ENCODE data around the gene RASSF5. TPM values are rescaled to one million over a fixed set of nuclear protein-coding genes. Genes with fewer than 3 reads are reported as not detected.

The RASSF5 gene
- total RNA-seq, 2 experiments from 2014 or later, result 153 to 156 TPM

GRCh38 chr1:206535853-206536188 is 28.5 kb downstream of the RASSF5 start:
- H3K27ac Mint-ChIP-seq, result no peak overlapping the region
- no peak overlapping the region for H3K27ac ChIP-seq (ENCODE audit: low read depth in 1 of 2, low read length in 2 of 2)
- POLR2A ChIA-PET, result no interaction called here

GRCh38 chr1:206537141-206537540 is 29.8 kb downstream of the RASSF5 start:
- H3K4me1 Mint-ChIP-seq (ENCODE audit: low read depth), result no peaks in the 10 kb centered on the region
- intact Hi-C loops (cut with DNase I, micrococcal nuclease), result no loop called here
- no peaks in the 10 kb centered on the region for H3K27me3 ChIP-seq (ENCODE audit: control insufficient read depth in 1 of 2, insufficient read depth in 2 of 2, low read length in 2 of 2)

More at GRCh38 chr1:206535853-206536188, 28.5 kb downstream of the RASSF5 start:
- Mint-ChIP-seq H3K36me3 (ENCODE audit: low read depth) (no peaks in the 10 kb centered on the region), H3K27me3 (no peaks in the 10 kb centered on the region), H3K9me3 (no peaks in the 10 kb centered on the region), H3K4me1 (ENCODE audit: low read depth) (no peaks in the 10 kb centered on the region), H3K4me3 (no peak overlapping the region)
- Histone ChIP-seq H3K4me1 (ENCODE audit: insufficient read depth, low read length) (no peaks in the 10 kb centered on the region), H3K27me3 (ENCODE audit: control insufficient read depth in 1 of 2, insufficient read depth in 2 of 2, low read length in 2 of 2) (no peaks in the 10 kb centered on the region), H3K4me3 (ENCODE audit: low read length) (no peak overlapping the region), H3K36me3 (ENCODE audit: insufficient read depth, low read length) (no peaks in the 10 kb centered on the region), H3K9me3 (ENCODE audit: control insufficient read depth in 1 of 2, insufficient read depth in 1 of 2, low read length in 2 of 2) (no peaks in the 10 kb centered on the region)
- CTCF ChIA-PET, result no interaction called here
- no peak for DNase-seq
- intact Hi-C loops (cut with DNase I, micrococcal nuclease), result no loop called here
- ATAC-seq (ENCODE audit: poor library complexity), result no peak
- TF ChIP-seq, protein P1, sequence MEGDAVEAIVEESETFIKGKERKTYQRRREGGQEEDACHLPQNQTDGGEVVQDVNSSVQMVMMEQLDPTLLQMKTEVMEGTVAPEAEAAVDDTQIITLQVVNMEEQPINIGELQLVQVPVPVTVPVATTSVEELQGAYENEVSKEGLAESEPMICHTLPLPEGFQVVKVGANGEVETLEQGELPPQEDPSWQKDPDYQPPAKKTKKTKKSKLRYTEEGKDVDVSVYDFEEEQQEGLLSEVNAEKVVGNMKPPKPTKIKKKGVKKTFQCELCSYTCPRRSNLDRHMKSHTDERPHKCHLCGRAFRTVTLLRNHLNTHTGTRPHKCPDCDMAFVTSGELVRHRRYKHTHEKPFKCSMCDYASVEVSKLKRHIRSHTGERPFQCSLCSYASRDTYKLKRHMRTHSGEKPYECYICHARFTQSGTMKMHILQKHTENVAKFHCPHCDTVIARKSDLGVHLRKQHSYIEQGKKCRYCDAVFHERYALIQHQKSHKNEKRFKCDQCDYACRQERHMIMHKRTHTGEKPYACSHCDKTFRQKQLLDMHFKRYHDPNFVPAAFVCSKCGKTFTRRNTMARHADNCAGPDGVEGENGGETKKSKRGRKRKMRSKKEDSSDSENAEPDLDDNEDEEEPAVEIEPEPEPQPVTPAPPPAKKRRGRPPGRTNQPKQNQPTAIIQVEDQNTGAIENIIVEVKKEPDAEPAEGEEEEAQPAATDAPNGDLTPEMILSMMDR (IDR thresholded peaks at IDR 0.05), result no peak

GRCh38 chr1:206538086-206538770 is 30.9 kb downstream of the RASSF5 start:
- Histone ChIP-seq H3K27ac (ENCODE audit: low read depth in 1 of 2, low read length in 2 of 2) (no peak overlapping the region), H3K4me1 (ENCODE audit: insufficient read depth, low read length) (no peaks in the 10 kb centered on the region), H3K9me3 (ENCODE audit: control insufficient read depth in 1 of 2, insufficient read depth in 1 of 2, low read length in 2 of 2) (no peaks in the 10 kb centered on the region), H3K36me3 (ENCODE audit: insufficient read depth, low read length) (no peaks in the 10 kb centered on the region), H3K27me3 (ENCODE audit: control insufficient read depth in 1 of 2, insufficient read depth in 2 of 2, low read length in 2 of 2) (no peaks in the 10 kb centered on the region), H3K4me3 (ENCODE audit: low read length) (no peak overlapping the region)
- no peak for DNase-seq
- intact Hi-C loops (cut with DNase I, micrococcal nuclease), result no loop called here
- ChIA-PET POLR2A (no interaction called here), CTCF (no interaction called here)
- TF ChIP-seq, protein P1 (IDR thresholded peaks at IDR 0.05), result no peak
- no peak for ATAC-seq (ENCODE audit: poor library complexity)
- Mint-ChIP-seq H3K27ac (no peak overlapping the region), H3K27me3 (no peaks in the 10 kb centered on the region), H3K4me1 (ENCODE audit: low read depth) (no peaks in the 10 kb centered on the region), H3K4me3 (no peak overlapping the region), H3K9me3 (no peaks in the 10 kb centered on the region), H3K36me3 (ENCODE audit: low read depth) (no peaks in the 10 kb centered on the region)

More at GRCh38 chr1:206537141-206537540, 29.8 kb downstream of the RASSF5 start:
- no peaks in the 10 kb centered on the region for H3K36me3 Mint-ChIP-seq (ENCODE audit: low read depth)
- no peak overlapping the region for H3K27ac Mint-ChIP-seq
- H3K36me3 ChIP-seq (ENCODE audit: insufficient read depth, low read length), result no peaks in the 10 kb centered on the region
- no peaks in the 10 kb centered on the region for H3K27me3 Mint-ChIP-seq
- ATAC-seq (ENCODE audit: poor library complexity) (no peak), DNase-seq (no peak)
- H3K4me3 ChIP-seq (ENCODE audit: low read length), result no peak overlapping the region
- H3K4me3 Mint-ChIP-seq, result no peak overlapping the region
- TF ChIP-seq, protein P1 (IDR thresholded peaks at IDR 0.05), result no peak
- no peak overlapping the region for H3K27ac ChIP-seq (ENCODE audit: low read depth in 1 of 2, low read length in 2 of 2)
- H3K9me3 ChIP-seq (ENCODE audit: control insufficient read depth in 1 of 2, insufficient read depth in 1 of 2, low read length in 2 of 2), result no peaks in the 10 kb centered on the region
- POLR2A ChIA-PET, result no interaction called here
- no peaks in the 10 kb centered on the region for H3K9me3 Mint-ChIP-seq
- no peaks in the 10 kb centered on the region for H3K4me1 ChIP-seq (ENCODE audit: insufficient read depth, low read length)
- CTCF ChIA-PET, result no interaction called here

Measured in CD4-positive, alpha-beta T cell (primary cell).